Loucy (cell line): ENCODE measurements around the gene QSOX1.

Source experiments
- CTCF ChIP-seq: fragments of 200-600 bp; sonication (generic); conservative IDR thresholded peaks from 2 replicates; pipeline ENCODE4 v1.5.1; 2014; ENCODE audit warnings: mild to moderate bottlenecking, antibody characterized with exemption, low read length
- EZH2phosphoT487 ChIP-seq: fragments of 200-600 bp; IDR thresholded peaks from 2 replicates; pipeline ENCODE4 v1.6.1; 2018; ENCODE audit warnings: antibody characterized with exemption, mild to moderate bottlenecking, moderate library complexity, borderline replicate concordance

DNA sequence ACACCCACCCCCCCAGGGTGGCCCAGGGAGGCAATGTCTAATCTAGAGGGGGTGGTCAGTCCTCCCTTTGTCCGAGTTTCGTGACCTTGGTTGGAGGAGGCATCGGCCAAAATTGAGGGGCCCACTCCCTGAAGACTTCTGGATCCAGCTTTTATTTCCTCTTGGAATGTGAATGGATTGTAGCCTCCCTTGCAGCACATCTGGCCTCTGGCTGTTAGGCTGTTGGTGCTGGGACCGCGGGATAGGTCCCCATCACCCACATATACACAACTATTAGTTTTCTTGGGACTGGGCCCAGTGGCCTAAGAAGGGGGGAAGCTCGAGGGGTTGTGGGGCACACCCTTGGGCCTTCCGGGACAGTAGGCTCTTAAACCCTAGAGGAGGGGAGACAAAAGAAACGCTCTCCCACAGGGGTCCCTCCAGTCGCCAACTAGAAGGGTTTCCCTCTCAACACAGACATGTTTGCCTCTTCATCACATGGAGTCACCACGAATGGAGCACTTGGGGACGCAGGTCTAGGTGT lies 77.9 kb downstream of the QSOX1 start:
- no peak for TF ChIP-seq CTCF
- TF ChIP-seq EZH2phosphoT487 = no peak
